CD4-positive, alpha-beta T cell treated with Interleukin-12 subunit alpha and Interleukin-12 subunit beta, for 1 hour (primary cell): Measurements from ENCODE around the gene SAMD8.
"Not testable (repeated sequence)": the region's sequence is repeated elsewhere in the genome, so short reads cannot be mapped to it uniquely, and the experiment has no call there.

ENCODE experiments used
- DNase-seq: peaks from one replicate; pipeline ENCODE4 v3.0.0-alpha.2; 2020

SAMD8 gene

GRCh38 chr10:75107756-75108683 is 3.4 kb upstream of the SAMD8 start:
- DNase-seq: no peak

DNA sequence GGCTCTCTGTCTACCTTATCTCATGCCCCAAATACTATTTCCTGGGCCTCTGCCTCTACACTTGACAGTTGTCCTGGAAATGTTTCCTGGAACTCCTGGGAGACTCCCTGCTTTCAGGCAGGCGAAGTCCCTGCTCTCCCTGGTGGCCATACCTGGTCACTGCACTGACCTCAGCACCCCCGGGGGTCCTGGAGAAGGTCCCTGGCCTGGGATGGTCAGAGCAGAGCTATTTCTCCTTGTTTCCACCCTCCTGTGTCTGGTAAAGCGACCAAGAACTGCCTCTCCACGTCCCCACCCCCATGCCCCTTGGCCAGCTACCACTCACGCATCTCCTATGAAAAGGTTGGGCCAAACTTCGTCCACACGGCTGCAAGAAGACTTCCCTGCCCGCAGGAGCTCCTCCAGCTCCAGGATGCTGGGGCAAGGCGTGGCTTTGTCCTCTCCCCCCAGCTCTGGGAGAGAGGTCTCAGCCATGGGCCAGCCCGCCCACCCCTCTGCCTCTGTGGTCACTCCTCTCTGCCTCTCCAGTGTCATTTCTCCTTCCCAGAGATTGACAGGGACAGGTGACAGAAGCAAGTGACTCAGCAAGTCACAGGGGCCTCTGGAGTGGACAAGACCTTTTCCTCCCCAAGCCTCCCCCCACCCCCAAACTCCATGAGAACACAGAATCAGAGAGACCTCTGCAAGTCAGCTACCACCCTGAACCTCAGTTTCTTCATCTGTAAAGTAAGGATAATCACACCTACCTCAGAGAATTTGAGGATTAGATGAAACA is 2.6 kb upstream of the SAMD8 start:
- no peak for DNase-seq

DNA sequence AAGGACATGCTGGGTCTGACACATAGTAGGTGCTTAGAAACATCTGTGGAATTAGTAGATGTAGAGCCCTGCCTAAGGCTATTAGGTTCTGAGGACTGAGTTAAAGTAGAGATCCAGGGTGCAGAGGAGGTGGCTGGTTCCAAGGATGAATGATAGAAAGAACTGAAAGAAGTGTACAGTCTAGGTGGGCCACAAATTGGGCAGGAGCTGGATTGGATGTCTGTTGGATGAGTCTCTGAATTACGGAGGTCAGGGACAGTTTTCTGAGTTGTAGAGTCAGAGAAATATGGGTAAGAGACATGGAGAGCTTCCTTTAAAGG is 2.0 kb upstream of the SAMD8 start:
- no peak for DNase-seq

DNA sequence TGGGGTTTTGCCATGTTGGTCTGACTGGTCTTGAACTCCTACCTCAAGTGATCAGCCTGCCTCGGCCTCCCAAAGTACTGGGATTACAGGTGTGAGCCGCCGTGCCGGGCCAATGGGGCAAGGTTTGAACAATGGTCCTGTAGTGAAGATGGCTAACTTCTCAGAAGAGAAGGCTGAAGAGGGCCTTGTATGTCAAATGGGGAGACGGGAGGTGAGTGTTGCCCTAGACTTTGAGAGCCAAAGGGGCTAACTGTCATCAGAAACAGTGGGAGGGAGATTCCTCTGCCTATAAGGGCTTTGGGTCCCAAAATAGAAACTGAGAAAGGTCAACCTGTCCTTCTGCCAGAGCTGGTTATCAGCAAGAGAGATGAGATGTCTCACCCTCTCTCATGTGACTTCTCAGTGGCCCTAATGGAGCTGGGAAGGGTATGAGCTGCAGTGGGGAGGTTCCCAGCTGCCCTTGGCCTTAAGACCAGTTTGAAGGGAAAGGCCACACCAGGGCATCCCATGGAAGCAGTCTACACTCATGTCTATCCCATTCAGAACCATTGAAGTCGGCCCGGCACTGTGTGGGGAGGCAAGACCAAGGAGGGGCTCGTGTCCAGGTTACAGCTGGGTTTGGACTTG is 1.3 kb upstream of the SAMD8 start:
- DNase-seq: no peak

- DNase-seq: peak; percentile 60
Observed at GRCh38 chr10:75111907-75112679, 637 bp downstream of the SAMD8 start.

DNA sequence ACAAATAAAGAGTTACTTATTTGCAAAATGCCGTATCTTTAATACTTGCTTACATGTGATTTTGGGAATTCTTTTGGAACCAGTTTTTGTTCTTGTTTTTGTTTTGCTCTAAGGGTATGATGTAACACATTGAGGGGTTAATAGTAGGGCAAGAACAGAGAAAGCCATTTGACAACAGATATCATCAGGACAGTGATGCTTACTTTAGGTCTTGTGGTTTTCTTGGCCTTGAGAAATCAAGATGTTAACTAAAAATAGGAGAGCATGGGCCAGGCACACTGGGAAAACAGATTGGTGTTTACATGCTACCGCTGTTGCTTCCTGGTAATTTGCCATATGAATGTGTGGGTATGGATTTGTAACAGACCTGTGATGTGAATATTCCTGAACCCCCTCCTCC is 3.7 kb downstream of the SAMD8 start:
- no peak for DNase-seq

DNA sequence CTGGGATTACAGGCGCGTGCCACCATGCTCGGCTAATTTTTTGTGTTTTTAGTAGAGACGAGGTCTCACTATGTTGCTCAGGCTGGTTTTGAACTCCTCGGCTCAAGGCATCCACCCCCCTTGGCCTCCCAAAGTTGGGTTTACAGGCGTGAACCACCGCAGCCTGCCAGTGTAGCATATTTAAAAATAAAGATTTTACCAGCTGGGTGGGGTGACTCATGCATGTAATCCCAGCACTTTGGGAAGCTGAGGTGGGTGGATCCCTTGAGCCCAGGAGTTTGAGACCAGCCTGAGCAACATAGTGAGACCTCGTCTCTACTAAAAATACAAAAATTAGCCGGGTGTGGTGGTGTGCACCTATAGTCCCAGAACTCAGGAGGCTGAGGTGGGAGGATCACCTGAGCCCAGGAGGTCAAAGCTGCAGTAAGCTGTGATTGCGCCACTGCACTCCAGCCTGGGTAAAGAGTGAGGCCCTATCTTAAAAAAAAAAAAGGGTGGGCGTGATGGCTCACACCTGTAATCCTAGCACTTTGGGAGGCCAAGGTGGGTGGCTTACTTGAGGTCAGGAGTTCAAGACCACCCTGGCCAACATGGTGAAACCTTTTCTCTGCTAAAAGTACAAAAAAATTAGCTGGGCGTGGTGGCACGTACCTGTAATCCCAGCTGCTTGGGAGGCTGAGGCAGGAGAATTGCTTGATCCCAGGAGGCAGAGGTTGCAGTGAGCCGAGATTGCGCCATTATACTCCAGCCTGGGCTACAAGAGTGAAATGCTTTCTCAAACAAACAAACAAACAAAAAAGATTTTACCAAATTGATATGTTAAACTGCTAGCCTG is 5.7 kb downstream of the SAMD8 start:
- DNase-seq: not testable (repeated sequence)

- no peak for DNase-seq
Observed at GRCh38 chr10:75117995-75118394, 6.5 kb downstream of the SAMD8 start.

- not testable (repeated sequence) for DNase-seq
Observed at GRCh38 chr10:75119444-75120066, 8.1 kb downstream of the SAMD8 start.

GRCh38 chr10:75121322-75121721 is 9.9 kb downstream of the SAMD8 start:
- DNase-seq: no peak

DNA sequence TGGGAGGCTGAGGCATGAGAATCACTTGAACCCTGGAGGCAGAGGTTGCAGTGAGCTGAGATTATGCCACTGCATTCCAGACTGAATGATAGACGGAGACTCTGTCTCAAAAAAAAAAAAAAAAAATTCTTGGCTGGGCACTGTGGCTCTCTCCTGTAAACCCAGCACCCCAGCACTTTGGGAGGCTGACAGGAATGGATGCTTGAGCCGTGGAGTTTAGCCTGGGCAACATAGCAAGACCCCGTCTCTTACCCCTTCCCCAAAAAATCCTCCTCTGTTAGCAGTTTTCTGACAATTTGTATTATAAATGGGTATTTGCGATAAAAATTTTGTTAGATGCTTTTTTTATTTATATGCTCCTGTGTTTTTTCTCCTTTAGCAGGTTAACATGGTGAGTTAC is 11.0 kb downstream of the SAMD8 start:
- DNase-seq: no peak

DNA sequence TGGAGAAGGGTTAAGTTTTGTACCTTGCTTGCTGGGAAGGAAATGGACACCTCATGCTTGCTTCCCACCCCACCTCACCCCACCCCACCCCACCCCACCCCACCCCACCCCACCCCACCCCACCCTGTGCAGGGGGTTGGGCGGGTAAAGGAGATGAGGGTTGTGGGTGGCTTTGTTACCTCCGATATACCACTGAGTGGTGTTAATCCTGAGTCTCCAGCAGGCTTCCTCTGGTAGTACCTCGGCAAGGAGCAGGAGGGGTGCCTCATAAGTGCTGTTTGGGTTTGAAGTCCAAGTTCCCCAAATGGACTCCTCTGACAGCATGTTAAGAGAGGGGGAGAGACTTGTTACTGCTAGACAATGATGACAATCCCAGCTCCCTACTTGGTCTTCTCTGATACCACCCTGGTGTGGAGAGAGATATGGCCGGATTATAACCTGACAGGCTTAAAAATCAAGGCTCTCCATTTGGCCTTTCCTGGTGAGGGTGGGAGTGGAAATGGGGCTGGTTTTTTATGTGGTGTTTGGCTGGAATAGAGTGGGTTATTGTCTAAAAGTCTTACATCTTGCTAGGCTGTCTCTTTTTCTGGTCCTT is 11.7 kb downstream of the SAMD8 start:
- DNase-seq: no peak

- DNase-seq: no peak
Observed at GRCh38 chr10:75126277-75126676, 14.8 kb downstream of the SAMD8 start.

DNA sequence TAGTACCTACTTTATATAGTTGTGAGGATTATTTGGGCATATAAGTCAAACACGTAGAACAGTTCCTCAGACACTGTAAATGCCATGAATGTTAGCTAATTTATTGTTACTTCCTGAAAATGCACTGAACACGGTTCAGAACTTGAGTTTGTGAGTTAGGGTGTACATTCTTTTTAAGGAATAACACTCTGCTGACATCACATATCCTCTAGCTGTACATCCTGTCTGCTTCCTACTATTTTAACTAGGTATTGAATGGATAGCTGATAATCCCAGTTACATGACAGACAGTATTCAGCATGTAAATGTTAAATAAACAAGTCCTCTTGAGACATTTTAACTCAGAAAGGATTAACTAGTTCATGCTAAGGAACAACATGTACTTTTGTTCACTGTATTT is 16.0 kb downstream of the SAMD8 start:
- DNase-seq: no peak

DNA sequence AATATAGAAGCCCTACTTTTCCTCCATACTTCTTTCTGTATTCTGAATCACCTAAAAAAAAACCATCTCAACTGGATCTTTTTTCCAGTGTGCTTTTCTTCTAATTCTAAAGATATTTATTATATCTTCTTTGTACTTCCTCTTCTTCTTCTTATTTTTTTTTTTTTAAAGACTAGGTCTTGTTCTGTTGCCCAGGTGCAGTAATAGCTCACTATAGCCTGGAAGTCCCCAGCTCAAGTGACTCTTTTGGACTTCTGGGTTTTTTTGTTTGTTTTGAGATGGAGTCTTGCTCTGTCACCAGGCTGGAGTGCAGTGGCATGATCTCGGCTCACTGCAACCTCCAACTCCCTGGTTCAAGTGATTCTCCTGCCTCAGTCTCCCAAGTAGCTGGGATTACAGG is 17.5 kb downstream of the SAMD8 start:
- not testable (repeated sequence) for DNase-seq

- no peak for DNase-seq
Observed at GRCh38 chr10:75129537-75129936, 18.1 kb downstream of the SAMD8 start.

DNA sequence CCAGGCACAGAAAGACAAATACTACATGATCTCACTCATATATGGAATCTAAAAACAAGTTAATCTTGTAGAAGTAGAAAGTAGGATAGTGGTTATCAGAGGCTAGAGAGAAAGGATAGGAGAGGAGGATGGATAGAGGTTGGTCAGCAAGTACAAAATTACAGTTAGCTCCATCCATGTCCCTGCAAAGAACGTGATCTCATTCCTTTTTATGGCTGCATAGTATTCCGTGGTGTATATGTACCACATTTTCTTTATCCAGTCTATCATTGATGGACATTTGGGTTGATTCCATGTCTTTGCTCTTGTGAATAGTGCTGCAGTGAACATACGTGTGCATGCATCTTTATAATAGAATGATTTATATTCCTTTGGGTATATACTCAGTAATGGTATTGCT is 22.2 kb downstream of the SAMD8 start:
- not testable (repeated sequence) for DNase-seq

DNA sequence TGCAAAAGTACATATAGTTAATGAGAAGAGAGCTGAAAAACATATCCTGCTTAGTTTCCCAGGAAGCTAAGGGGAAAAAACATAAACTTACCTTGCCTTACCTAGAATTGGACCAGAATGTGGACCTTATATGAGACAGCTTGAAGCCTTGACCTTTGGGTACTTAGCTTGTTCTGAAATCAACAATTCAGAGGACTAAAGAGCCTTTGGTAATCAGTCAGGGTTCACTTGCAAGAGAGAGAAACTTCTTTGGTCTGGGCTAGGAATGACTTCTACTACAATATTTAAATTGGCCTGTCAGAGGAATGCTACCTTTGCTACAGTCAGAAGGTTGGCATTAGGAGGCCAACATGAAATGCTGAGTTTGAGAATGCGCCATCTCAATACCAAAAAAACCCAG is 24.9 kb downstream of the SAMD8 start:
- no peak for DNase-seq

- DNase-seq: no peak
Observed at GRCh38 chr10:75137533-75138438, 26.3 kb downstream of the SAMD8 start.

DNA sequence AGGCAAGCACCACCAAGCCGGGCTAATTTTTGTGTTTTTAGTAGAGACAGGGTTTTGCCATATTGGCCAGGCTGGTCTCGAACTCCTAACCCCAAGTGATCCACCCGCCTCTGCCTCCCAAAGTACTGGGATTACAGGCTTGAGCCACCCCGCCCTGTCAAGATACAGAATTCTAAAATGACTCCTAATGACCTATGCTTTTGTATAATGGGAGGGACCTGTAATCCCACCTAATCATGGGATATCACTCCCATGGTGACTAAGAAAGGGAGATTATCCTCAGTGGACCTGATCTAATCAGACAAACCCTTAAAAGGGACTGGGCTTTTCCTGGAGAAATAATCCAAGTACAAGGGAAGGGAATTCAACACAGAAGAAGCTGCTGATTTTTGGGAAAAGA is 28.8 kb downstream of the SAMD8 start:
- no peak for DNase-seq
